Dermis blood vessel endothelial cell (primary cell): ENCODE data around the gene LRRFIP1. TPM values are rescaled to one million over a fixed set of nuclear protein-coding genes. Genes with fewer than 3 reads are reported as not detected.

Experiments
- DNase-seq: peaks from one replicate; pipeline ENCODE4 v3.0.0; 2010
- total RNA-seq: library from RNA; depleted of rRNA; stranded (reverse); fragments of >200 nt; gene quantifications from 2 replicates; pipeline ENCODE4 v1.2.3, GENCODE V29; 2014

The LRRFIP1 gene
- total RNA-seq, 1 donor from 2014 or later = 198 TPM

GRCh38 chr2:237729681-237730475, 102.5 kb downstream of the LRRFIP1 start:
- no peak for DNase-seq

DNA sequence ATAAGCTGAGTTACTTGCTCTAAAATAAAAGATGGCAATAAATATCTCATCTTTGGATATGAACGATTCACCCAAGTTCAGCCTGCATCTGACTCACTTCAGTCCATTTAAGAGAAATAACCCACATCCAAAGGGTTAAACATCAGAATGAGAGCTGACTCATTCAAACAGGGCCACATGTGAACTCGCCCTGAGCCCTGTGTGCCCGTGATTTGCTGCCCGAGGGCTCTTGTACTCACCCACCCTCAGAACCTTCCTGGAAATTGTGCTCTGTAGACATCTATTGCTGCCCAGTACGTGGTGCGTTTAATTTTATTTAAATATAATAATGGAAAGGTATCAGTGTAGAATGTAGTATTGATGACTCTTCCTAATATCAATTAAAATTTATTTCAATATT, 104.3 kb downstream of the LRRFIP1 start:
- peak; percentile 83 for DNase-seq

DNA sequence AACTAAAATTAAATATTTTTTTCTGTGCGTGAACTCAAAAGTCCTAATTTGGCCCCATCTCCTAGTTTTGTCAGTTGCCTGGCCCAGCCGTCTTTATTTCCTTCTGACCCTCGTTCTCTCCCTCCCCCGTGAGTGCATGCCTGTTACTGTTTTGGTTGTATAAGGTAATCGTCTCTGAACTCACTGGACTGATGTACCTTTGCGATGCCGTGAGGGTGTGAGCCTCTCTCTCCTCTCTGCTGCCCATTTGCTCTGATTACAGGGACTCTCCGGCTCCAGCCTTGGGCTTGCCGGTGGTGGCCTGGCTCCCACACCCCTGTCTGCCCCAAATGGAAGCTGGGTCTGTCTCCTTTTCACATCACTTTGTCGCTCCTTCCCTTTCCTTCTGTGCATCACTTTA, 104.7 kb downstream of the LRRFIP1 start:
- peak; percentile 35 for DNase-seq

DNA sequence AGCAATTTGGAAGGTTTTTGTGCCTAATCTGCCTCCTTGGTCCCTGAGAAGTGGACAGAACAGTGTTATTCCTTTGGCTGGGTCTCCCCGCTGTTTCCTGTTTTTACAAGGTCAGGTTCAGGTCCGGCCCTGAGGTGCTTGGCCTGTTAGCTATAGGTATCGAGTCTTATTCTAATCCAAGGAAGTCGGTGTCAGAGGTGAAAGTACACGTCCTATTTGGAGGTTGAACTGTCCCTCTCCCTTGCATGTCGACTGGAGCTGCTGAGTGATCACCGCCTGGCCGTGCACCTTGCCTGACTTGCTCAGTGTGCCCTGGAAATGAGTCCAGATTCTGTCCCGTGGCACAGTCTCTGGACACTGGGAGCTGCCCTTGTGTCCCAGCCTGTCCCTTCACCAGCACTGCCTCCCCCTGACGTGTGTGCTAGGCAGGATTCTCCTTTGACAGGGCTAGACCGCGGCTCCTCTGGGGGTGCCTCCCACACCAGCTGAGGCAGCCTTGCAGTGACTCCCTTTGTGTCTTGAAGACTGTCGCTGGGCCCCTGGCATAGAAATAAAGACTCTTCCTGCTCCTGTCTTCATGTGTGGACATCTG, 105.5 kb downstream of the LRRFIP1 start:
- DNase-seq = peak; percentile 69

DNA sequence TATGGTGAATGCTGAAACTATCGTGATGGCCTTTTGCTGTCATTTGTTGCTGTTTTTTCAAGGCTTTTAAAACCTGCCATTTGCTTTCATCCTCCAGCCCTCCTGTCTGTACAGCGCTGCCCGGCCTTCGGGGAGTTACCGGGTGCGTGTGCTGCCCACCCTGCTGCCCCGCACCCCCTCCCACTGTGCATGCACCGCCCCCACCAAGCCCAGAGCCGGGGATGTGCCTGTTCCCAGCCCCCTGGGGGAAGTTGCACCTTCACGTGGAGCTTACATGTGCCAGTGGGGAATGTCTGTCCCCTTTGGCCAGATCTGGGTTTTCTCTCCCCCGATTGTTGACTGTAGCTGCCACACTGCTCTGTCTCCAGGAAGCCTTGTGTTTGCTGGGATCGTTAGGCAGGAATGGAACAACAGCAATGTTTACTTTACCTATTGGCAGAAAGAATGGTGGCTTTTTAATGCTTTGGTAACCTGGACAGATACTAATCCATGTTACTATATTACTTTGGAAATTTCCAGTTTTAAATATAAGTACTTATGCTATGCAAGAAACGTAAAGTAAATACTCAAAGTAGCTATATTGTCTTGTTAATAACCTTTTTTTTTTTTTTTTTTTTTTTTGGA, 106.4 kb downstream of the LRRFIP1 start:
- DNase-seq = peak; percentile 82

DNA sequence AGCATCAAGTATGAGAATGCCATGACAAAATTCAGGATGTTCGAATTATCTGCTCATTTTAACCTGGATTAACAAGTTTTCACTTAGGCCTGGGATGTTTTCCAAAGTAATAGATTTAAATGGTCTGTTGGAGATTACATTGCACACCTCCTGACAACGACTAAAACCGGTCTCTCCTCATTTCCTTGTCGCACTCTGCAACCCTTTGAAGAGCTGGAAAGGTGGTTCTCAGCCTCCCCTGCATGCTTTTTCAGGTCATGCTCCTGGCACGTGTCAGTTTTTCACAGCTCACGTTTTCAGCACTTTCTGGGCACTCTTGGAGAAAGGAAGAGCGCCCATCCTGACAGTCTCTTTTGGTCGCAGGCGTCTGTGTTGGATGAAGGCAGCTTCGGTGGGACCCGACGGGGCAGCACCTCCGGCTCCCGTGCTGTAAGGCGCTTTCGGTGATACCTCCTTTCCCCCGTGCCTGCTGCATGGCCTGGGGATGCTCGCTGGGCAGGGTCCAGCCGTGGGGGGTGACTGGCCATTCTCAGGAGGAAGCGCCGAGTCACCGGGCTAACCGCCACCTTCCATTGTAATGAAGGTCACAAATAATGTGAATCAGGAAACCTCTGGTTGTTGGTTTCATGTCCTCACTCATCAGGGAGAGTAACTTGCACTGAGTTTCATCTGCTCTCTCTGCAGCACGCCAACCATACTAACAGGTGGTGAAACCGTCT, 107.7 kb downstream of the LRRFIP1 start:
- peak; percentile 72 for DNase-seq

DNA sequence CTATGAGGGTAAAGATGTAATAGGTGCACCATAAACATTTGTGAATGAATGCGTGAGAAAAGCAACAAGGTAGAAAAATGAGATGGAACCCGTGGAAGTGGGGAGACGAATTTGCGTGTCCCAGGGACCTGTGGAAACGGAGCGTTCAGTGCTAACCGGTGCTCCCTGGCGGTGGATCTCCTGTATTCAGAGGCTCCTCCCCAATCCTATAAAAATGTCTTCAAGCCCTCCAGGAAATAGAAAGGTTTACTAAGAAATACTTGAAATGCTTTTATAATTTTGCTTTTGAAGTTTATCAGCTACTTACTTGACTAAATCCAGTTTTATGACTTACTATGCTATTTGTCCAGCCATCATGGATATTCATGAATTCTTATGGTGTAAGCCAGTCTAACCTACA, 108.4 kb downstream of the LRRFIP1 start:
- DNase-seq = peak; percentile 62

GRCh38 chr2:237736783-237737182, 109.4 kb downstream of the LRRFIP1 start:
- no peak for DNase-seq

GRCh38 chr2:237737196-237737865, 109.9 kb downstream of the LRRFIP1 start:
- DNase-seq = no peak

GRCh38 chr2:237738255-237738654, 110.9 kb downstream of the LRRFIP1 start:
- no peak for DNase-seq

DNA sequence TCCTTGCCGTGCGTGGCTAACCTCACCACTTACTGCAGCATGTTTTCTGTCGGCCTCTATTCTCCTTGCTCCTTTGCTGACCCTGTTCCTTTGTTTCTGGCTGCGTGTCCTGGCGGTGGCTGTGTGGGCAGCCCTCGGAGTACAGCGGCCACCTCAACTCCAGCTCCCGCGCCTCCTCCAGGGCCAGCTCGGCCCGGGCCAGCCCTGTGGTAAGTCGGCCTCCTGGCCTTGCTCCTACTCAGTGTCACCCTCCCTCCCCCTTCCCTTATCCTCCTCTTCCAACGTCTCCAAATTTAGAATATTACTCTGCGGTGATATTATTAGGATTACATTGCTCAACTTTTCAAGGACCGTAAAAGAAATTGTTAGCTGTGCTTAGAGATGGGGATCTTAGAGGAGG, 111.7 kb downstream of the LRRFIP1 start:
- no peak for DNase-seq

GRCh38 chr2:237742191-237742590, 114.8 kb downstream of the LRRFIP1 start:
- DNase-seq = no peak

GRCh38 chr2:237742614-237743013, 115.2 kb downstream of the LRRFIP1 start:
- DNase-seq = no peak

- DNase-seq = no peak
These were observed 115.6 kb downstream of the LRRFIP1 start for GRCh38 chr2:237743024-237743423.

- DNase-seq = peak; percentile 45
These were observed 116.3 kb downstream of the LRRFIP1 start for GRCh38 chr2:237743561-237744269.

- no peak for DNase-seq
These were observed 116.9 kb downstream of the LRRFIP1 start for GRCh38 chr2:237744270-237744612.

GRCh38 chr2:237744613-237745249, 117.3 kb downstream of the LRRFIP1 start:
- peak; percentile 86 for DNase-seq

GRCh38 chr2:237745250-237745613, 117.8 kb downstream of the LRRFIP1 start:
- no peak for DNase-seq

DNA sequence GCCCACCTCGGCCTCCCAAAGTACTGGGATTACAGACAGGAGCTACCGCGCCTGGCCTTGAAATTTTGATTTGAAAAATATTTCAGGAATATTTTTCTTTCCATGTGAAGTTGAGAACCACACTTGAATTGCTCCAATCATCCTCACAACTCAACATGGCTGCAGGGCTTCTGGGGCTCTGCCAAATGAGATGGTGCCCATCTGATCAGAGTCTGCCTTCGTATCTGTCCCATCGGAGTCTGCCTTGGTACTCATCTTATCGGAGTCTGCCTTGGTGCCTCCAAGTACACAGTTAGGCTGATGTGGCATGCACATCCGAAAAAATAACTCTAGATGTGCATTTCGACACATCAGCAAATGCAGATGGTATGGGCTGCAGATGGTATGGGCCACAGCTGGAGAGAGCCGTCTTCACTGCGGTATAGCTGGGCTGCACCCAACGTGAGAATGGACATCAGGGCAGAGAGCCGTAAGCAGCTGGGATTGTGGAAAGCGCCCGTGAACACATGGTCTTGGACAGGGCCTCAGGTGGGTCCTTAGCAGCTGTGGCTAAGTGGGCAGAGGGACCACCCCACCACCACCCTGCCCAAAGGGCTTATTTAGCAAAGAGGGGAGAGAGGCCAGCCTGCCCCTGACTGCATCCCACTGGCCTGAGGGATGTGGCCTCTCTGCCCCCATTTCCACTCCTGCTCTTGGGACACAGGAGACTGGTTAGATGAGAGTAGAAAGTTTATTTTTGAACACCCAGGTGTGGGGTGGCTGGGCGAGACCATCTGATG, 119.1 kb downstream of the LRRFIP1 start:
- no peak for DNase-seq

- DNase-seq = no peak
These were observed 119.8 kb downstream of the LRRFIP1 start for GRCh38 chr2:237747189-237747588.

- no peak for DNase-seq
These were observed 121.6 kb downstream of the LRRFIP1 start for GRCh38 chr2:237749002-237749401.
